Kidney (tissue), 14 donors: Measurements from ENCODE around the gene SCN10A. TPM values are rescaled to one million over a fixed set of nuclear protein-coding genes. Genes with fewer than 3 reads are reported as not detected.

Experiments
- DNase-seq, 5 donors: peaks; one replicate each; pipeline ENCODE4 v3.0.0-alpha.2; 2013 to 2020
- FAIRE-seq: peaks from 2 replicates; lab custom pipeline; 2012; peaks lifted over from hg19 to GRCh38; lab: Jason Lieb, UNC
- H3K27ac ChIP-seq, 2 donors: one replicate each; pipeline ENCODE4 v1.7.0; 2013; ENCODE audit warnings: low read depth in 2 of 2, low read length in 2 of 2, inconsistent platforms in 1 of 2
- H3K27me3 ChIP-seq: one replicate; pipeline ENCODE4 v1.7.1; 2013; ENCODE audit warnings: low read length, inconsistent platforms; ENCODE audit not compliant: control insufficient read depth, insufficient read depth
- H3K36me3 ChIP-seq, 3 donors: one replicate each; pipeline versions ENCODE4 v1.7.0 to v1.7.1; 2013; ENCODE audit warnings: low read length in 3 of 3, control low read depth in 1 of 3, inconsistent platforms in 1 of 3; ENCODE audit not compliant: insufficient read depth in 3 of 3, control insufficient read depth in 2 of 3
- H3K4me1 ChIP-seq, 3 donors: one replicate each; pipeline versions ENCODE4 v1.7.0 to v1.7.1; 2013; ENCODE audit warnings: low read length in 3 of 3, inconsistent platforms in 1 of 3, low read depth in 1 of 3; ENCODE audit not compliant: control insufficient read depth in 2 of 3, insufficient read depth in 2 of 3
- H3K4me3 ChIP-seq, 3 donors: one replicate each; pipeline versions ENCODE4 v1.7.0 to v1.8.1; 2013; ENCODE audit warnings: low read length in 3 of 3, control low read depth in 1 of 3, inconsistent platforms in 1 of 3
- H3K9ac ChIP-seq, 3 donors: one replicate each; pipeline versions ENCODE4 v1.7.0 to v1.7.1; 2013; ENCODE audit warnings: low read length in 3 of 3, control low read depth in 1 of 3, inconsistent platforms in 1 of 3
- H3K9me3 ChIP-seq, 3 donors: one replicate each; pipeline versions ENCODE4 v1.7.0 to v1.7.1; 2013; ENCODE audit warnings: low read length in 3 of 3, control low read depth in 1 of 3, inconsistent platforms in 1 of 3; ENCODE audit not compliant: control insufficient read depth in 2 of 3, insufficient read depth in 1 of 3
- intact Hi-C: fragments of 100-400 bp; cut with DNase I; formaldehyde crosslinking; loops from one replicate; pipeline ENCODE4 v1.11.1; 2022
- polyA plus RNA-seq: library from polyadenylated mRNA; stranded (reverse); fragments of 350-450 nt; fragmentation: Illumina TruSeq; extraction: RNeasy Lipid Tissue Mini Kit (QIAGEN cat#74804); gene quantifications from one replicate; pipeline ENCODE4 v1.2.3, GENCODE V29; 2014; ENCODE audit warnings: low read depth, low replicate concordance; ENCODE audit not compliant: insufficient read depth
- total RNA-seq: library from RNA; stranded (reverse); fragmentation: NEBNext Ultra II Directional; extraction: Animal tissue kit (Norgen Biotek cat#: 25700); gene quantifications from one replicate; pipeline ENCODE4 v1.2.1, GENCODE V29; 2021
- TF ChIP-seq, protein P1 (sequence below): IDR thresholded peaks from 3 replicates; pipeline ENCODE4 v1.5.1; 2012; ENCODE audit warnings: mild to moderate bottlenecking, moderate library complexity, borderline replicate concordance; ENCODE audit not compliant: insufficient read depth; ENCODE audit errors: extremely low read depth
- donor health status: control.
- donor health status: control.
- donor health status: control.
- donor health status: control.
- donor health status: control.
- donor health status: DM: yes; HTN: yes; CAD: no.
- donor health status: Normal renal cell carcinoma (clear cell type).

SCN10A gene
- total and polyA plus RNA-seq, 2 donors from 2014 or later = not detected

DNA sequence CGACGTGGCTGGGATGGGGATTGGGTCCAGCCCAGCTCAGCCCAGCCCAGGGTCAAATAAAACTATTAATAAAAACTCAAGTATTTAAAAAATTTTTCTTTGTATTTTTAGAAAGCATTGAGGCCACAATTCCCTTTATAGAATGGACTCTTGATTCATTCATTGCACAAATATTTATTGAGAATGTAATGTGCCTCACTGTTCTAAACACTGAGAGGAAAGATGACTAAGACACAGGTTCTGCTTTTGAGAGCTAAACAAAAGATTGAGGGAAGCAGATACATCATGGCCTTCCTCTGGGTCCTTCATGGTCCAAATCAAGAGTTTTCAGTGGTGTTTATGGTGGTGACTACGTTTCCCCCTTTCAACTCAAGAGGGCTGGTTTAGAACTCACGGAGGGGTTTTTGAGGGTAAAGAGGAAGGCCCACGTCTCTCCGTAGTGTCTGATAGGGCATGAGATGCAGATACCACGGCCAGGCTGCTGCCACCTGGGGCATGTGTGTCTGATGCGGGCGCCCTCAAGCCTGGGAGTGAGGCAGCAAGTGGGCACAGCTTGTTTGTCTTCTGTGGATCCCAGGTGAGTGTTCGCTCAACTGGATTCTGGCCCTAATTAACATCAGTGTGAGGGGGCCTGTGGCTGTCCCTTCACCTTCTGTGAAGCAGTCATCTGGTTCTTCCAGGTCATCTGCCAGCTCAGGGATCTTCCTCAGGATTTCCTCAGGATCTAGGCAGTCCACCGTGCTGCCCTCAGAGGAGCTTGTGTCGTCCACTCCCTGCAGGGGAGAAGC lies 93.0 kb downstream of the SCN10A start:
- intact Hi-C loops = no loop called here
- Histone ChIP-seq H3K9ac (no peak overlapping the region), H3K27ac (no peak overlapping the region), H3K4me1 (no peaks in the 10 kb centered on the region), H3K27me3 (no peaks in the 10 kb centered on the region), H3K36me3 (no peaks in the 10 kb centered on the region), H3K9me3 (no peaks in the 10 kb centered on the region), H3K4me3 (no peak overlapping the region)
- FAIRE-seq (no peak), DNase-seq (no peak)
- TF ChIP-seq, protein P1, sequence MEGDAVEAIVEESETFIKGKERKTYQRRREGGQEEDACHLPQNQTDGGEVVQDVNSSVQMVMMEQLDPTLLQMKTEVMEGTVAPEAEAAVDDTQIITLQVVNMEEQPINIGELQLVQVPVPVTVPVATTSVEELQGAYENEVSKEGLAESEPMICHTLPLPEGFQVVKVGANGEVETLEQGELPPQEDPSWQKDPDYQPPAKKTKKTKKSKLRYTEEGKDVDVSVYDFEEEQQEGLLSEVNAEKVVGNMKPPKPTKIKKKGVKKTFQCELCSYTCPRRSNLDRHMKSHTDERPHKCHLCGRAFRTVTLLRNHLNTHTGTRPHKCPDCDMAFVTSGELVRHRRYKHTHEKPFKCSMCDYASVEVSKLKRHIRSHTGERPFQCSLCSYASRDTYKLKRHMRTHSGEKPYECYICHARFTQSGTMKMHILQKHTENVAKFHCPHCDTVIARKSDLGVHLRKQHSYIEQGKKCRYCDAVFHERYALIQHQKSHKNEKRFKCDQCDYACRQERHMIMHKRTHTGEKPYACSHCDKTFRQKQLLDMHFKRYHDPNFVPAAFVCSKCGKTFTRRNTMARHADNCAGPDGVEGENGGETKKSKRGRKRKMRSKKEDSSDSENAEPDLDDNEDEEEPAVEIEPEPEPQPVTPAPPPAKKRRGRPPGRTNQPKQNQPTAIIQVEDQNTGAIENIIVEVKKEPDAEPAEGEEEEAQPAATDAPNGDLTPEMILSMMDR = no peak

DNA sequence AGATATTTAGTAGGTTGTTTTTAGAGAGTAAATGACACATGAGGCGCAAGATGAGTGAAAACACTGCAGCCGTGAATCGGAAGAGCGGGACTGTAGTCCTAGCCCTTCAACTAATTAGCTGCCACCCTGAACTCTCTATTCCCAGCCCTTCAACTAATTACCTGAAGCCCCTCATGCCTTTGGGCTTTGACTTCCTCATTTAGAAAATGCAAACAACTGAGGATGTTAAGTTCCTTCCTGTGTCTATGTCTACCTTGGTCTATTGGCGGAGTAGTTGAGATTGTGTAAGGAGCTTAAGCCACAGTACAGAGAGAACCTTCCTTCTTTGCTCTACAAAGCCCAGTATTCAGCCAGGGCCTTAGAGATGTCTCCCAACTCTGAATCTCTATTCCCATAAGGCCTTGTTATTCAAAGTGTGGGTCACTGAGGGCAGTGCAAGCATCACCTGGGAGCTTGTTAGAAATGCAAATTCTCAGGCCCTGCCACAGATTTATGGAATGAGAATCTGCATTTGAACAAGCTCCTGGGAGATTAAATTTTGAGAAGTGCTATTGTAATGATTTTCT lies 94.7 kb downstream of the SCN10A start:
- no peaks in the 10 kb centered on the region for H3K27me3 ChIP-seq
- H3K4me3 ChIP-seq = no peak overlapping the region
- H3K9me3 ChIP-seq = no peaks in the 10 kb centered on the region
- no peak overlapping the region for H3K9ac ChIP-seq
- DNase-seq (no peak), FAIRE-seq (no peak)
- TF ChIP-seq, protein P1 = no peak
- H3K4me1 ChIP-seq = no peaks in the 10 kb centered on the region
- intact Hi-C loops = no loop called here
- H3K36me3 ChIP-seq = no peaks in the 10 kb centered on the region
- H3K27ac ChIP-seq = no peak overlapping the region

DNA sequence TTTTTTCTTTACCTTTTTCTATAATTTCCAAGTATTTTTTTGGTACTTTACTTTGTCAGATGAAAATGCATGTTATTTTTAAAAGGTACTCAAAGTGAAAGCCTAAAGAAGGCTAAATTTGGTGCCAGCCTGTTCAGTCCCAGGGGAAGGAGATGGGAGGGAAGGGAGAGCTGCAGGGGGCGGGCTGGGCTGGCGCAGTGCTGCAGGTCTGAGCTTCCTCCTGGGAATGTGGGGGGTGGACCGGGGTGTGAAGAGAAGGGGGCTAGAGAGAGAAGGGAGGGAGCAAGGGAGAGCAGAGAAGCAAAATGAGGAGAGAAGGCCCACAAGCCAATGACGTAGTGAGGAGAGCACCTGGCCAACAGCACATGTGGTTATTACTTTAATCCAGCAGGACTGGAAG lies 95.6 kb downstream of the SCN10A start:
- H3K27ac ChIP-seq = no peak overlapping the region
- FAIRE-seq (no peak), DNase-seq (no peak)
- TF ChIP-seq, protein P1 = no peak
- H3K27me3 ChIP-seq = no peaks in the 10 kb centered on the region
- no peaks in the 10 kb centered on the region for H3K9me3 ChIP-seq
- H3K4me1 ChIP-seq = no peaks in the 10 kb centered on the region
- H3K36me3 ChIP-seq = no peaks in the 10 kb centered on the region
- no peak overlapping the region for H3K4me3 ChIP-seq
- intact Hi-C loops = no loop called here
- no peak overlapping the region for H3K9ac ChIP-seq
